Skeletal muscle tissue (tissue), 4 donors: Measurements from ENCODE around the gene NFIX. TPM values are rescaled to one million over a fixed set of nuclear protein-coding genes. Genes with fewer than 3 reads are reported as not detected.

Experiments used
- H3K27ac ChIP-seq: one replicate; pipeline ENCODE4 v1.7.0; 2013; ENCODE audit warnings: mild to moderate bottlenecking, low read depth, low read length, inconsistent platforms
- H3K27me3 ChIP-seq, 3 donors: one replicate each; pipeline ENCODE4 v1.7.0; 2013; ENCODE audit warnings: low read length in 3 of 3; ENCODE audit not compliant: control insufficient read depth in 3 of 3, insufficient read depth in 3 of 3
- H3K36me3 ChIP-seq, 3 donors: one replicate each; pipeline ENCODE4 v1.7.0; 2013; ENCODE audit warnings: low read length in 3 of 3; ENCODE audit not compliant: control insufficient read depth in 3 of 3, insufficient read depth in 3 of 3
- H3K4me1 ChIP-seq, 3 donors: one replicate each; pipeline ENCODE4 v1.7.0; 2013; ENCODE audit warnings: low read length in 3 of 3, mild to moderate bottlenecking in 3 of 3; ENCODE audit not compliant: control insufficient read depth in 3 of 3, insufficient read depth in 3 of 3
- H3K4me3 ChIP-seq, 3 donors: one replicate each; pipeline ENCODE4 v1.7.0; 2013; ENCODE audit warnings: low read length in 3 of 3
- H3K9ac ChIP-seq, 3 donors: one replicate each; pipeline ENCODE4 v1.7.0; 2013; ENCODE audit warnings: low read length in 3 of 3, mild to moderate bottlenecking in 3 of 3, moderate library complexity in 2 of 3, low read depth in 1 of 3
- H3K9me3 ChIP-seq, 3 donors: one replicate each; pipeline ENCODE4 v1.7.0; 2013; ENCODE audit warnings: low read length in 3 of 3; ENCODE audit not compliant: control insufficient read depth in 3 of 3
- total RNA-seq: library from RNA; depleted of rRNA; stranded (reverse); fragments of >200 nt; gene quantifications from one replicate; pipeline ENCODE4 v1.2.3, GENCODE V29; 2014
- donor health status: Osteomylitis.

The NFIX gene
- total RNA-seq, 1 donor from 2014 or later: 49.1 TPM

- peaks cover 59 to 79% (median 73%) of the 10 kb centered on the region in 3 donors for H3K4me1 ChIP-seq
- no peaks in the 10 kb centered on the region for H3K27me3 ChIP-seq
- no peak overlapping the region for H3K4me3 ChIP-seq
- peaks cover 36 to 51% (median 49%) of the 10 kb centered on the region in 3 donors for H3K36me3 ChIP-seq
- H3K27ac ChIP-seq: peak overlapping the region; percentile 30
- no peaks in the 10 kb centered on the region for H3K9me3 ChIP-seq
- peak overlapping the region in 2 of 3 donors; percentile 54 to 76 for H3K9ac ChIP-seq
Observed at GRCh38 chr19:13076787-13077186, 81.5 kb downstream of the NFIX start.

GRCh38 chr19:13077240-13077639 is 82.0 kb downstream of the NFIX start:
- no peaks in the 10 kb centered on the region for H3K27me3 ChIP-seq
- H3K4me3 ChIP-seq: no peak overlapping the region
- no peaks in the 10 kb centered on the region for H3K9me3 ChIP-seq
- H3K9ac ChIP-seq: peak overlapping the region in 1 of 3 donors; percentile 76
- H3K27ac ChIP-seq: peak overlapping the region; percentile 30
- H3K4me1 ChIP-seq: peaks cover 59 to 79% (median 73%) of the 10 kb centered on the region in 3 donors
- H3K36me3 ChIP-seq: peaks cover 36 to 54% (median 52%) of the 10 kb centered on the region in 3 donors

- H3K4me1 ChIP-seq: peaks cover 67 to 79% (median 76%) of the 10 kb centered on the region in 3 donors
- H3K27ac ChIP-seq: peak overlapping the region; percentile 69
- peak overlapping the region; percentile 21 to 76 (median 25) for H3K9ac ChIP-seq
- no peaks in the 10 kb centered on the region for H3K9me3 ChIP-seq
- peaks cover 36 to 59% (median 57%) of the 10 kb centered on the region in 3 donors for H3K36me3 ChIP-seq
- H3K4me3 ChIP-seq: no peak overlapping the region
- no peaks in the 10 kb centered on the region for H3K27me3 ChIP-seq
Observed at GRCh38 chr19:13078381-13078780, 83.1 kb downstream of the NFIX start.

- peaks cover 34 to 58% (median 56%) of the 10 kb centered on the region in 3 donors for H3K36me3 ChIP-seq
- H3K9ac ChIP-seq: peak overlapping the region; percentile 38 to 76 (median 48)
Observed at GRCh38 chr19:13078897-13079541, 83.7 kb downstream of the NFIX start.

GRCh38 chr19:13079542-13079986 is 84.3 kb downstream of the NFIX start:
- Histone ChIP-seq H3K9me3 (no peaks in the 10 kb centered on the region), H3K4me1 (peaks cover 64 to 76% (median 72%) of the 10 kb centered on the region in 3 donors), H3K27me3 (no peaks in the 10 kb centered on the region), H3K4me3 (no peak overlapping the region), H3K36me3 (peaks cover 31 to 56% (median 56%) of the 10 kb centered on the region in 3 donors), H3K9ac (peak overlapping the region in 2 of 3 donors; percentile 48 to 76), H3K27ac (peak overlapping the region; percentile 69)

More at GRCh38 chr19:13078897-13079541, 83.7 kb downstream of the NFIX start:
- H3K4me1 ChIP-seq: peaks cover 65 to 77% (median 74%) of the 10 kb centered on the region in 3 donors
- peak overlapping the region in 1 of 3 donors; percentile 52 for H3K4me3 ChIP-seq
- H3K9me3 ChIP-seq: no peaks in the 10 kb centered on the region
- H3K27me3 ChIP-seq: no peaks in the 10 kb centered on the region
- peak overlapping the region; percentile 69 for H3K27ac ChIP-seq

- Histone ChIP-seq H3K4me3 (no peak overlapping the region), H3K9me3 (no peaks in the 10 kb centered on the region), H3K36me3 (peaks cover 35 to 61% (median 53%) of the 10 kb centered on the region in 3 donors), H3K4me1 (peaks cover 45 to 65% (median 58%) of the 10 kb centered on the region in 3 donors), H3K27ac (peak overlapping the region; percentile 23), H3K9ac (peak overlapping the region in 1 of 3 donors; percentile 45), H3K27me3 (no peaks in the 10 kb centered on the region)
Observed at GRCh38 chr19:13082192-13083007, 87.1 kb downstream of the NFIX start.

GRCh38 chr19:13083008-13083404 is 87.7 kb downstream of the NFIX start:
- peaks cover 36 to 63% (median 49%) of the 10 kb centered on the region in 3 donors for H3K36me3 ChIP-seq
- H3K4me3 ChIP-seq: no peak overlapping the region
- H3K27ac ChIP-seq: peak overlapping the region; percentile 23
- H3K27me3 ChIP-seq: no peaks in the 10 kb centered on the region
- H3K9ac ChIP-seq: peak overlapping the region in 1 of 3 donors; percentile 45
- H3K9me3 ChIP-seq: no peaks in the 10 kb centered on the region
- peaks cover 39 to 59% (median 52%) of the 10 kb centered on the region in 3 donors for H3K4me1 ChIP-seq

GRCh38 chr19:13083627-13084026 is 88.4 kb downstream of the NFIX start:
- Histone ChIP-seq H3K36me3 (peaks cover 36 to 62% (median 48%) of the 10 kb centered on the region in 3 donors), H3K4me1 (peaks cover 33 to 52% (median 45%) of the 10 kb centered on the region in 3 donors), H3K4me3 (no peak overlapping the region)

GRCh38 chr19:13085666-13086065 is 90.4 kb downstream of the NFIX start:
- Histone ChIP-seq H3K9ac (peak overlapping the region in 1 of 3 donors; percentile 40), H3K4me3 (no peak overlapping the region), H3K4me1 (peaks cover 33 to 52% (median 49%) of the 10 kb centered on the region in 3 donors), H3K36me3 (peaks cover 45 to 63% (median 45%) of the 10 kb centered on the region in 3 donors), H3K9me3 (no peaks in the 10 kb centered on the region), H3K27me3 (no peaks in the 10 kb centered on the region), H3K27ac (no peak overlapping the region)

More at GRCh38 chr19:13083627-13084026, 88.4 kb downstream of the NFIX start:
- peak overlapping the region in 1 of 3 donors; percentile 45 for H3K9ac ChIP-seq
- H3K27me3 ChIP-seq: no peaks in the 10 kb centered on the region
- peak overlapping the region; percentile 23 for H3K27ac ChIP-seq
- H3K9me3 ChIP-seq: no peaks in the 10 kb centered on the region
